ENCODE results near the gene ZNF431. TPM values are rescaled to one million over a fixed set of nuclear protein-coding genes. Genes with fewer than 3 reads are reported as not detected.

The ZNF431 gene
- total and polyA plus RNA-seq, 9 of the 15 experiments (the other 6 are each of a cell fraction or from before 2014, with no cell fraction given), result 3.3 to 24.8 (median 13.5) TPM

- no peak for TF ChIP-seq CEBPZ (IDR thresholded peaks at IDR 0.05; ENCODE audit: borderline replicate concordance, low read depth, low read length)
- TF ChIP-seq PML (IDR thresholded peaks at IDR 0.05; ENCODE audit: low read length), result 0 out of 2 replicates have a peak, but pooled peaks have one; percentile 44
Measured at GRCh38 chr19:21158523-21159135, 16.8 kb downstream of the ZNF431 start (continued).

- no peaks in the 10 kb centered on the region for H4K20me1 ChIP-seq (replicated peaks; ENCODE audit: control insufficient read depth, insufficient read depth, low read length)
- TF ChIP-seq PTRF (tag; IDR thresholded peaks at IDR 0.05), result no peak
- H3K9me1 ChIP-seq (ENCODE audit: control insufficient read depth, insufficient read depth, low read length), result no peaks in the 10 kb centered on the region
- no peaks in the 10 kb centered on the region for H3K27me3 ChIP-seq (ENCODE audit: control insufficient read depth in 2 of 2, insufficient read depth in 2 of 2, low read length in 2 of 2)
- H3K79me2 ChIP-seq (ENCODE audit: control insufficient read depth, insufficient read depth, low read length), result peaks cover 59% of the 10 kb centered on the region
- H3K9ac ChIP-seq (ENCODE audit: insufficient read depth in 1 of 2, low read depth in 2 of 2, low read length in 2 of 2), result no peak overlapping the region
- POLR2A ChIA-PET, result interaction anchor here (0.9 kb wide), 1 partner anchor 13 kb away, joined by 3 read pairs; no protein-coding TSS in a partner anchor
- BruUV-seq (replicated peaks), result no TSS peak
- no peak overlapping the region for H3K4me3 ChIP-seq
- intact Hi-C loops (cut with micrococcal nuclease) (no loop called here), in situ Hi-C loops (cut with MboI) (no loop called here)
- H3K4me1 ChIP-seq (replicated peaks in 1 of 2; ENCODE audit: control insufficient read depth in 2 of 2, insufficient read depth in 2 of 2, low read length in 2 of 2), result peaks cover 0 to 6% of the 10 kb centered on the region in 2 experiments; a peak in 2 of 5 replicates
- FAIRE-seq, result no peak
- no peaks in the 10 kb centered on the region for H3K9me3 ChIP-seq (replicated peaks; ENCODE audit: control insufficient read depth, insufficient read depth, low read depth, low read length)
- H3K27ac ChIP-seq (ENCODE audit: extremely low read depth, low read depth, low read length), result no peak overlapping the region
- H3K36me3 ChIP-seq (ENCODE audit: control insufficient read depth, insufficient read depth, low read length), result peaks cover 81% of the 10 kb centered on the region
- H3K4me2 ChIP-seq (ENCODE audit: insufficient read depth, low read length), result no peak overlapping the region
- CTCF ChIA-PET (ENCODE audit: low intra/inter-chr PET ratio), result no interaction called here
- no peak for ATAC-seq
- whole genome bisulfite sequencing (ENCODE audit: insufficient coverage, low coverage, missing lambda C conversion rate), result 100% methylated on average over 5 of the region's 5 CpGs
- H2AFZ ChIP-seq (ENCODE audit: low read depth, low read length), result no peak overlapping the region
- no peak for DNase-seq (ENCODE audit: extremely low read depth in 1 of 4, low spot score in 3 of 4)
Measured at GRCh38 chr19:21164541-21164940, 22.7 kb downstream of the ZNF431 start.
